Stimulated activated CD8-positive, alpha-beta memory T cell treated with anti-CD3 and anti-CD28 coated beads, Interleukin-4, amount 100 ng/mL, for 1 hour (primary cell): ENCODE data around the gene CAMK1.

Source experiments
- DNase-seq, 2 donors: peaks; one replicate each; pipeline ENCODE4 v3.0.0-alpha.2; 2020; ENCODE audit warnings: low read depth in 2 of 2, low spot score in 1 of 2

Gene CAMK1

DNA sequence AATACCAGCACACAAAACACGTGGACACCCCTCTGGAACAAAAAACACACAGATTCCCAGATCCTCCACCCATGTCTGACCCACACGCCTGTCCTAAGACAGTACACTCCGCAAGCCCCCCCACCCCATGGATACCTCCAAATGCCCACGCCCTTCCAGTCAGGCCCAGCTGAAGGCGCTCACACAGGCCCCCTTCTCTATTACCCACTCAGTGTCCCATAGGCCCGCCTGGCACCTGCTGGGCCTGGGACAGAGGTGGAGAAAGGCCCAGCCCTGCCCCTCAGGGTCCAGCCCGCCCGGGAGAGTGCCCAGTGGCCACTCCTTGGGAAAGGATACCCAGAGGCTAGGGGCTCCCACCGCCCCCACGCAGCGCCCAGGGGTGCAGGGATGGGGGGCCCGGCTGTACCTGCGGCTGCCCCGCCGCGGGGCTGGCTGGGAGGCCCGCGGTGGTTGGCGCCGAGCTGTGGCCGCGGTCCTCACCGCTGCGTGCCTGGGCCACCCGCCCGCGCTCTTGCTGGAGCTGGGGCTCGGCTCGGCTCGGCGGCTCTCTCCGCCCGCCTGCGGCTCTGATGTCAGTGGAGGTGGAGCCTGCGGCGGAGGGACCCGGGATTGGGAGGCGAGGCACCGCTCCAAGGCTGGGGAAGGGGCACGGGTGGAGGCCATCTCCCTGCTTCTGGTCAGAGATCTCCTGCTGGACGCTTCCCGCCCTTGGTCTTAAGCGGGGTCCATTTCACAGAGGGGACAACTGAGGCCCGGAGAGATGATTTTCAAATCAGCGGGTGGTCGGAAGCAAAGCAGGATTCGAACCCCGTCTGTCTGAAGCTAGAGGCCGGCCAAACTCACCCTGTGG is at the start of gene CAMK1:
Gene CAMK1, minus strand, starts transcription at position 522 of the 850 bp plus-strand sequence. CDS start 2,198 bp downstream, outside the sequence.
- DNase-seq = no peak

DNA sequence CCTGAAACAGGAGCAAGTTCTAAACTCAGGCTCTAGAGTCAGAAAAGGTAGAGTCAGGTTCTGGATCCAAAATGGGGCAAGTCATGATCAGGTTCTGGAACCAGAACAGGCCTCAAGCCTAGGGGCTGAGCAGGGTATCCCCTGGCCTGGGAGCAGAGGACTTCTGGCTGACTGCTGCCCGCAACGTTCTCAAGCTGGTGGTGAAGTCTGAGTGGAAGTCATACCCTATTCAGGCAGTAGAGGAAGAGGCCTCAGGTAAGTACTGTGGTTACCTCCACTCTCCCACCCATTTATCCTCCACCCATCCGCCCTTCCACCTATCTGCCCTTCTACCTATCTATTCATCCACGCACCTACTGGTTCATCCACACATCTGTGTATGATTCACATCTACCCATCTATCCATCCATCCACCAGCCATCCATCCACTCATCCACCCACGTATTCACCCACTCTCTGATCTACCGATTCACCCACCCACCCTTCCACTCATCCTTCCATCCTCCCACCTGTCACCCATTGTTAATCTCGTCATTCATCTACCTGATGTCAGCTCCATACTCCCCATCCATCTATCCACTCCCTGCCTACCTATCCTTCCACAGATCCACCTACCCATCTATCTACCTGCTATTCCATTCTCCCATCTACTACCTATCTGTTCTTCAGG is 49.1 kb upstream of the CAMK1 start:
- no peak for DNase-seq

DNA sequence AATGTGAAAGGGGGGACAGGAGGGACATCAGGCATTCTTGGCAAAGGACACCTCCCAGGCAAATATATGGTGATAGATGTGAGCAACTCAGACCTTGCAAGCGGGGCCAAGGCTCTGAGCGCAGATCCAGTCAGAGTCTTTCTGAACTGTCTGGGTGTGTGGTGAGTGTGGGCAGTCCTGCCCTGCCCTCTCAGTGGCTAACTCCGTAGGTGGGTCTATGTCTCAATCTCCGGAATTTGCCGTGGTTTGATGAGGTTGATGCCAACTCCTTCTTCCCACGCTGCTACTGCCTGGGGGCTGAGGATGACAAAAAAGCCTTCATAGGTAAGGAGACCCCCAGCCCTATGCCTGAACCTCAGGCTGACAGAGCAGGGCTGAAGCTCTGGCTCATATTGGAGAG is 47.7 kb upstream of the CAMK1 start:
- no peak for DNase-seq

DNA sequence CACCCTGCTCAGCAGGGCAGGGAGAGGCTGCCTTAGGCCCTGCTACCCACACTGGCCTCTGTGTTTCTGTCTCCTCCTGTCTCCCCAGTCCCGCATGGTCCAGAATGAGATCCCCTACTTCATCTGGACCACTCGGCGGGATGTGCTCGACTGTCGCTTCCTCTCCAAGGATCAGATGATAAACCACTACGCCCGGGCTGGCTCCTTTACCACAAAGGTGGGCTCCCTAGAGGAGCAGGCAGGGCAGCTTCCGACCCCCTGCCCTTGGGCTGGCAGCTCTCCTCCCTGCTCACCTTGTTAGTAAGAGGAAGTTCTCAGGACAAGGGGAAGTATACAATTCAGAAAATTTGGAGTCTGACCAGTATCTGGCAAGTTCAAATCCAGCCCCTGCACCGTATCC is 46.2 kb upstream of the CAMK1 start:
- DNase-seq = no peak

DNA sequence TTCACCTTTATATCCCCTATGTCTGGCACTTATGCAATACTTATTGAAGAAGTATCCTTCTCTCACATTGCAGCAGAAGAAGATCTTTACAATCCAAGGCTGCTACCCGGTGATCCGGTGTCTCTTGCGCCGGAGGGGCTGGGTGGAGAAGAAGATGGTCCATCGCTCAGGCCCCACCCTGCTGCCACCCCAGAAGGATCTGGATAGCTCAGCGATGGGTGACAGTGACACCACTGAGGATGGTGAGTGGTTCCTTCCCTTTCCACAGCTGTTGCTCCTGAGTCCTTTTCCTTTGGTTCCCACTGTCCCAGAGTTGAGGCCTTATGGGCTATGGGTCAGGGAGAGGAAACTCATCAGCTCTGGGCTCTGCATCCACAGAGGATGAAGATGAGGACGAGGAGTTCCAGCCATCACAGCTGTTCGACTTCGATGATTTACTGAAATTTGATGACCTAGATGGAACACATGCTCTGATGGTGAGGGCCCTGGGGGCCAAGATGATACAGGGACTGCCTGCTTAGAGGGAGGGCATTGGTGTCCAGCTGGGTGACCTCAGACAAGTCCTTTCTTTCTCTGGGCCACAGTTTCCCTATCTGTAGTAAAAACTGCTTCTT is 43.2 kb upstream of the CAMK1 start:
- no peak for DNase-seq

DNA sequence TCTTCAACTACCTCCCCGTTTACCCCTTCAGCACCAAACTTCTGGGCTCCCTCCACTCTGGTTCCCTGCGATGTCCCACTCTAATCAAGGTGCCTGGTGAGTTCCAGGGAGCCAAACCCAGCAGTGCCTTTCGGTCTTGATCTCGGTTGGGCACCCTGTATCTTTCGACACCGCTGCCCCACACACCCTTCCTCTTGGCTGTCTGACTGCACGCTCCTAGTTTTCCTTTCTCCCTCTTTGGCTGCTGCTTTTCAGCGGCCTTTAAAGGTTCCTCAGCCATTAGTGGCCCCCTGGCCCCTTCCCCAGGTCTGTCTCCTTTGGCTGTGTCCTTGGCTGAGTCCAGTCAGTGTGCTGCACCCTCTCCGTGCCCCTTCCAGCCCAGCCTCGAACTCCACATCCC is 41.1 kb upstream of the CAMK1 start:
- no peak for DNase-seq

DNA sequence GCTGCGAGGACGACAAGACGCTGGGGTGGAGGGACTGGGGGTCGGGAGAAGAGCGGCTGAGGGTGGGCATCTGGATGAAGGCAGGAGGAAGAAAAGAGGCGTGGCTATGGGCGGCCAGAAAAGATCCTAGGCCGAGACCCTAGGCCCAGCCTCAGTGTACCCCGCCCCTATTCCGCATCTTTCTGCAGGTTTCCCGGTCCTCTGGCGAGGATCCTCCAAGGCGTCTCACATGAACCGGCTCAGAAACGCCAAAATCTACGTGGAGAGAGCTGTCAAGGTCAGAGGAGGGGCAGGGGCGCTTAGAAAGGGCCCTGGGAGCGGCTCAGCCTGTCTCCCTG is 40.7 kb upstream of the CAMK1 start:
- DNase-seq = no peak

DNA sequence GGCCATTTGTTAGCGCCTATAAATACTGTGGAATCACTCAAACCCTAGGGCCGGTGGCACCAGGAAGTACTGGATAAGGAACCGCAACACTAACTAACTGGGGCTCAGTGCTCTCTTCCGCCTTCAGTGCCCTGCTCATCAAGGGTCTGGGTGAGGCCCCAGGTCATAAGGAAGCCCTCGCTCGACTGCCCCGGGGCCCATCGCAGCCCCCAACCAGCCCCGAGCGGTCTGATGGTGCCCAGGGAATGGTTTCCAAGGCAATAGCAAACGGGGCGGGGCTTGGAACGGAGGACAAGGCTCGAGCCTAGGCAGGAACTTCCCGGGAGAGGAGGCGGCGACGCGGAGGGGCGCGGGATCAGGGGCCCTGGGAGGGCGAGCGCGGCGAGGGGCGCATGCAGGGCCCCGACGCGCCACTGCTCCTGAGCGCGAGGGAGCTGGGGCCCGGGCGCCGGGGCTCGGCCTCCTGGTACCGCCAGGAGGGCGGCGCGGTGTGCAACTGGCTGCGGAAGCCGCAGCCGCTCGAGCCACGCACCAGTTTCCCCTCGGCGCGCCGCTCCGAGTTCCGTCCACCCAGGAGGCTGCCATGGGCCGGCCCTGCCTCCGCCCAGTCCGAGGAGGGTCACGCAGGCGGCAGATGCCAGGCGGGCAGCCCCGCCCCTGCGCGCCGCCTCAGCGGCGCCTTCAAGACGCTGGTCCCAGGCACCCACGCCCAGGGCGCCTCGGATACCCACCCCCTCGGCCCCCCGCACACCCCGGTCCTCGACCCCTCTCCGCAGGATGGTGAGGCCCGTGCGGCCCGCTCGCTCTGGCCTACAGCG is 40.1 kb upstream of the CAMK1 start, which contains the start of gene TTLL3:
Gene TTLL3, plus strand, starts transcription at position 648 of the 818 bp plus-strand sequence. CDS start 400 bp downstream, outside the sequence.
- DNase-seq = peak in 1 of 2 donors; percentile 9

DNA sequence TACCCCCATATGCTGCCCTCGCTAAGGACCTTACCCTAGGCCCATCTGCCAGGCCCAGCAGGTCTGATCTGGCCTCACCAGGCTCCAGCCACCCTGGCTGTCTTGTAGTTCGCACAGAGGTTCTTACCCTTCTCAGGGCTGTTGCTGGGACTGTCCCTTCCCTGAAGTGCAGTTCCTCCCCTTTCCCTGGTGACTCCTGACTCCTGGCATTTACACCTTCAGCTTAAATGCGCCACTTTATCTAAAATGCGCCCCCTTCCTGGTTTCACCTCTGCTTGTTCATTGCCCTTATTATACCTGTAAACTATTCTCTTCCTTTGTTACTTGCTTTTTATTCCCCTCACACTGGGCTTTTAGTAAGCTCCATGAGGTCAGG is 39.5 kb upstream of the CAMK1 start:
- no peak for DNase-seq

DNA sequence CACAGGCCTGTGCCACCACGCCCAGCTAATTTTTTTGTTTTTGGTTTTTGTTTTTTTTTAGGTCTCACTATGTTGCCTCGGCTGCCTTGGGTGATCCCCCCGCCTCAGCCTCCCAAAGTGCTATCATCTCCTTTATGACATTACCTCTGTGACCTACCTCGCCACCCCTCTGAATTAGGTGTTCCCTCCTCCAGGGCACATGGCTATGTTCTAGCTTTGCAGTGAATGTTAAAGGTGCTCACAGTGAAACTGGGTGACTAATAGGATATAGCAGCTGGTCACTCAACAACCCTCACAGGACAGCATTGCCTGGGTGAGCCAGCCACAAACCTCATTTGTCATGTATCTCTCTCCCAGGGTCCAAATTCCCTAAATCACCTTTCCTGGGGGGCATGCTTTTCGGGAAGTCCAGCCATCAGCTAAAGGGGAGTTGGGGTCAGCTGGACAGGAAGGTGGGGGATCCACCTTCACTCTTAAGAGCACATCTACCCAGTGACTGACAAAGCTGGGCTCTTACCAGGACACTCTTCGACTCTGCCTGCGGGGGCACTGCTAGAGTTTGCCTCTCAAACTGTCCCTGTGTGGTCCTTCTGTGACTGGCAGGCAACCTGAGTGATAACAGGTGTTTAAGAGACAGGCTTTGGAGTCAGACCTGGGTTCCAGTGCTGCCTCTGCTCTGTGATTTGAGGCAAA is 38.7 kb upstream of the CAMK1 start:
- peak in 1 of 2 donors; percentile 28 for DNase-seq

DNA sequence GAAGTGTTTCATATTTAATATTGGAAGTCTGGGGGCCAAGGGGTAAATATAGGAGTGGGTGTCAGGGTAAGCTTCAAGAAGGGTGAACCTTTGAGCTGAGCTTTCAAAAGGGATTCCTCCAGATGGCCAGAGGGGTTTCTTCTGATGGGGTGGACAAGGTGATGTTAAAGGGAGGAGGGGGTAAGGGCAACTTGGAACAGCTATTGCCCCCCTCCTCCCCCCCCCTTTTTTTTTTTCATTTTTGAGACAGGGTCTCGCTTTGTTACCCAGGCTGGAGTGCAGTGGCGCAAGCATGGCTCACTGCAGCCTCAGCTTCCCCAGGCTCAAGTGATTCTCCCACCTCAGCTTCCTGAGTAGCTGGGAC is 38.2 kb upstream of the CAMK1 start:
- no peak for DNase-seq

DNA sequence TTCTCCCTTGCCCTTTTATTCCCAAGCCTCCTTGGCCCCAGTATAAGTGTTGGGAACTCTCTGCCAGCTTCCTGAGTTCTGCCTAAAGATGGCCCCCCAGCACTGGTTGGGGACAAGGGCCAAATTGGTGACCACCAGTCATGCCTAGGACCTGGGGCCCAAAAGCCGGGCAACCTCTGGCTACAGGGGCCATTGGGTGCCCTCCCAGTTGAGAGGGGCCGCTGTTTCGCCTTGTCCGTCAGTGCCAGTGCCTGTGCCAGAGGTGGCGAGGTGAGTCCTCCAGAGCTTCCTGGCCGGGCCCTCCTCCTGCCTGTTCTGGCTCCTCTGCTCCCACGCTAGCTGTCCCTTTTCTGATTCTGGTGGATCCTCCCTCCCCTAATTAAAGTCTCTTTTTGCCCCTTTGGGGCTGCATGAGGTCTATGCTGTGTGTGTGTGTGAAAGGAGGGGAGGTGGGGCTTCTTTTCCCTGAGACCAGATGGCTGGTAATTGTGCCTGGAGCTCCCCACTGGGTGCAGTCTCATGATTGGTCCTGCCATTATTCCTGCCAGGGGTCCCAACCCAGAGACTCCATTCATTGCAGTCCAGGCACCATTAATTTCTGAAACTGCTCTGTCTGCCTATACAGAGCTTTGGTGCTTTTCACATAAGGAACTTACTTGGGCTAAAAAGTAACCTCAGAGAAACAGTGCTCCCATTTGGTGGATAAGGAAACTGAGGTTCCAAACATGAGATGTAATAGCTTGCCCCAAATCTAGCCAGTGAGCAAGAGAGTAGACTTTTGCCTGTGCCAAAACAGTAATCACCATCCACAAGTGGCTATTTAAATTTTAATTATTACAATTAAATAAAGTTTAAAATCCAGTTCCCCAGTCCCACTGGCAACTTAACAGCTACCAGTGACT is 37.2 kb upstream of the CAMK1 start:
- no peak for DNase-seq

DNA sequence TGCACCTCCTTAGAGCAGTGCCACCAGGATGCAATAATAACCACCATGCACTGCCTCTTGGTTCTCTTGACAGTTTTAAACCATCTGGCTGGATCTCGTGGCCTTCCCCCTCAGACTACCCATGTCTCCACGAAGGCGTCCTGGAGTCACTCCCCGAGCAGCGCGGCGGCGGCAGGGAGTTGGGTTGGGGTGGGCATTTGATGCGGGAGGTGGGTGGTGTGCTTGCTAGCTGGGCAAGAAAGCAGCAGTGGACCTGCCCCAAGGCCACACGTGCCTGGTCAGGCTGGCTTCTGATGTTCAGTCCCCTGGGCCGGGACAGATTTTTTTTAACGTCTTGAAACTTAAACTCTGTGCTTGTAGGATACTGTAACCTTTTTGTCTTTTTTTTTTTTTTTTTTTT is 36.4 kb upstream of the CAMK1 start:
- DNase-seq = no peak

DNA sequence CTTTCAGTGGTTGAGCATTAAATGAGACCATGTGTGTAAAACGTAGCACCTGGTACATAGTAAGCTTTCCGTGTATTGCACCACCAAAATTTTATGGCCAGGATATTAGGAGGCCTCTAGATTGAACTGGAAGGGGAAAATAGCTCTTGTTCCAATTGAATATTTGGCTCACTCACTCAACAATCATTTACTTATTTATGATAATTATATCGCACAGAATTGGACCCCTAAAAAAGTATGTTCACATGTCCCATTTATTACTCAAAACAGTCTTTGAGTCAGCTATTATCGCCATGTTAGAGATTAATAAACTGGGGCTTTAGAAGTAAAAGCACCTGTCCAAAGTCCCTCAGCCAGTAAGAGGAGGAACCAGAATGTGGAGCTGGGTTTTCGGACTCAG is 35.2 kb upstream of the CAMK1 start:
- DNase-seq = no peak

DNA sequence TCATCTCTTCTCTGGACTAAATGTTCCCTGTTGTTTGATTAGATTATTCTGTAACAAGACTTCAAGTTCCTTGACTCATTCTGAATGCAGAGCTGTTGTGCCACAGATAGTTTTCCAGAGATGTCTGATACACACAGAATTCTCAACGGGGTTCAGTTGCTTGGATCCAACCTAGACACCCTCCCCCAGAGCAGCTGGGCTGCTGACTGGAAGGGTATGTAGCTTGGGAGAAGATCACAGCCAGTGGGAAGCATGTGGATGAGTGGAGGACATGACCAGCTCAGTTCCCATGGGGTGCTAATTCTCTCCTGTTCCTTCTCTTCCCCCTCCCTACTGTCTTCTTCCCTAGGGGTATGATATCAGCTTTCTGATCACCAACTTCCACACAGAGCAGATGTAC is 33.7 kb upstream of the CAMK1 start:
- no peak for DNase-seq

DNA sequence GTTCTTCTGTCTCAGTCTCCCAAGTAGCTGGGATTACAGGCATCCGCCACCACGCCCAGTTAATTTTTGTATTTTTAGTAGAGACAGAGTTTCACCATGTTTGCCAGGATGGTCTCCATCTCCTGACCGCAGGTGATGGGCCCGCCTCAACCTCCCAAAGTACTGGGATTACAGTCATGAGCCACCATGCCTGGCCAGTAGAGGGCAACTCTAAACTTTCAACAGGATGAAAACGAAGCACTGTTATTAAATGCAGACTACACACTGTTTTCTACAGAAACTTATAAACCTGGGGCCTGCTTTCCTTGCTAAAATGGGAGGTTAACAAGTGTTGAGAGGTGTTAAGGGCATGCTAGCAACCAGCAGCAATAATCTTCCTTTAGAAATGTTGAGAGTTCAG is 30.8 kb upstream of the CAMK1 start:
- DNase-seq = no peak

DNA sequence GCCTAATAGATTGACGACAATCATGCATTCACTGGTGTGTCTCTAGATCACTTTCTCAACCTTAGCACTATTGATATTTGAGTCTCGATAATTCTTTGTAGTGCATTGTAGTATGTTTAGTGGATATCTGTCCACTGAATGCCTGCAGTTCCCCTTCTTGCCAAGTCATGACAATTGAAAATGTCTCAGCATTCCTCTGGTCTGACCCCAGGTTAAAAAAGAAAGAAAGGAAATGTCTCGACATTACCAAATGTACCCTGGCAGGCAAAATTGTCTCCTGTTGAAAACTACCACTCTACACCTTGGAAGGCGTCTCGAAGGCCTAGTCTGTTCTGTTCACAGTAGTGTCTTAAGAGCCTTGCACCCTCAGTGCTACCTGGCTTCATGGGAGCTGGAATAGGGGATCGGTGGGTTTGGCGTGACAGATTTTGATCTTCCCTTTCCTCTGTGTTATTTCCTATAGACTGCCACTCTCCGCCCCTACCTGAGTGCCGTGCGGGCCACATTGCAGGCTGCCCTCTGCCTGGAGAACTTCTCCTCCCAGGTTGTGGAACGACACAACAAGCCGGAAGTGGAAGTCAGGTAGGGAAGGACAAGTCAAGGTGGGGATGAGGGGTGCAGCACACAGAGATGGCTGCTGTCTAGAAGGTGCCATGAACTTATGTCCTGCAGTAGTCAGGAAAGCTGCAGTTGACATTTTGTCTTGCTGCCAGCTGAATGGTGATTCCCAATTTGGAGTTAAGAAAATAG is 27.6 kb upstream of the CAMK1 start:
- DNase-seq = no peak

DNA sequence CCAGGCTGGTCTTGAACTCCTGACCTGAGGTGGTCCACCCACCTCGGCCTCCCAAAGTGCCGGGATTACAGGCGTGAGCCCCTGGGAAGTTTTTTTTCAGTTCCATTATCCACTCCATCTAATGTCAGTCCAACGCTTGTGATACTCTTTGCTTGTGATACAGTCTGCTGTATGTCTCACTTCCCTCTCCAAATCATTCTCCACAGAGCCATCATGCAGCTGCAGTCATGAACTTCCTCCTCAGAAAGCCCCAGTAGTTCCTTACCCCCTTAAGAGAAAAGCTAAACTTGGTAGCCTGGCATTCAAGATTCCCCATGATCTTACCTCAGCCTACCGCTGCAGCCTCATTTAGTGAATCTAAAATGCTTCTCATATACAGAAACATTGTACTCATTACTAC is 25.5 kb upstream of the CAMK1 start:
- no peak for DNase-seq

DNA sequence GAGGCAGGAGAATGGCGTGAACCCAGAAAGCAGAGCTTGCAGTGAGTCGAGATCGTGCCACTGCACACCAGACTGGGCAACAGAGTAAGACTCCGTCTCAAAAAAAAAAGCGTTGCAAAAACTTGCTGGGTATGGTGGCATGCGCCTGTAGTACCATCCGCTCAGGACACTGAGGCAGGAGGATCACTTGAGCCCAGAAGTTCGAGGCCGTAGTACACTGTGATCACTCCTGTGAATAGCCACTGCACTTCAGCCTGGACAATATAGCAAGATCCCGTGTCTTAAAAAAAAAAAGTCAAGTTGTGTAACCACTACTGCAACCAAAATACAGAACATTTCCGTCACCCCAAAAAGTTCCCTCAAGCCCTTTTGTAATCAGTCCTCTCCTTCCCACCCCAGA is 24.7 kb upstream of the CAMK1 start:
- no peak for DNase-seq
